Gastrocnemius medialis (tissue), 4 donors: ENCODE data around the gene AHI1.

Experiments used
- POLR2A ChIP-seq, 2 donors: fragments of 450-650 bp; IDR thresholded peaks; one replicate each; pipeline ENCODE4 v1.6.1; 2017; ENCODE audit warnings: antibody characterized with exemption in 2 of 2, mild to moderate bottlenecking in 2 of 2, moderate library complexity in 2 of 2
- TF ChIP-seq, protein P1 (sequence below), 5 experiments: fragments of 450-650 bp in 3 of 5; fragments of 200-600 bp in 2 of 5; sonication (generic) in 2 of 5; IDR thresholded peaks in 4 of 5; conservative IDR thresholded peaks in 1 of 5; 1 replicate in 4 of 5; 2 replicates in 1 of 5; pipeline ENCODE4 v1.5.1; 2016 to 2019; ENCODE audit warnings: antibody characterized with exemption in 5 of 5, mild to moderate bottlenecking in 3 of 5, moderate library complexity in 3 of 5

DNA sequence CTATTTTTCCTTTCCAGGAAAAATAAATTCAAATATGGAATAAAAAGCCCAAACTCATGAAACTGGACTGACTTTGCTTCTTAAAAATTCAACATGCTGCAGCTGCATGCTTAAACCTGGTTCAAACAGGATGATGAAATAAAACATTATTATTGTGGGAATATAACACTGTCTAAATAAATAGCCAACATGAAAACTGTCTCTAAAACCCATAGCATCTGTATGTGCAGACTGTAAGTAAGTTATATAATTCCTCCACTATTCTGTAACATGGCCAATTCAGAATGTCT lies 30.4 kb upstream of the AHI1 start:
- TF ChIP-seq, protein P1, sequence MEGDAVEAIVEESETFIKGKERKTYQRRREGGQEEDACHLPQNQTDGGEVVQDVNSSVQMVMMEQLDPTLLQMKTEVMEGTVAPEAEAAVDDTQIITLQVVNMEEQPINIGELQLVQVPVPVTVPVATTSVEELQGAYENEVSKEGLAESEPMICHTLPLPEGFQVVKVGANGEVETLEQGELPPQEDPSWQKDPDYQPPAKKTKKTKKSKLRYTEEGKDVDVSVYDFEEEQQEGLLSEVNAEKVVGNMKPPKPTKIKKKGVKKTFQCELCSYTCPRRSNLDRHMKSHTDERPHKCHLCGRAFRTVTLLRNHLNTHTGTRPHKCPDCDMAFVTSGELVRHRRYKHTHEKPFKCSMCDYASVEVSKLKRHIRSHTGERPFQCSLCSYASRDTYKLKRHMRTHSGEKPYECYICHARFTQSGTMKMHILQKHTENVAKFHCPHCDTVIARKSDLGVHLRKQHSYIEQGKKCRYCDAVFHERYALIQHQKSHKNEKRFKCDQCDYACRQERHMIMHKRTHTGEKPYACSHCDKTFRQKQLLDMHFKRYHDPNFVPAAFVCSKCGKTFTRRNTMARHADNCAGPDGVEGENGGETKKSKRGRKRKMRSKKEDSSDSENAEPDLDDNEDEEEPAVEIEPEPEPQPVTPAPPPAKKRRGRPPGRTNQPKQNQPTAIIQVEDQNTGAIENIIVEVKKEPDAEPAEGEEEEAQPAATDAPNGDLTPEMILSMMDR (IDR thresholded peaks at IDR 0.05 in 4 of 5, conservative IDR thresholded peaks at IDR 0.05 in 1 of 5): no peak
- TF ChIP-seq POLR2A (IDR thresholded peaks at IDR 0.05): no peak
